HG03575 (cell line): Measurements from ENCODE around the gene NELFB.
A peak's percentile ranks its signal among the peaks of the same experiment; 100 is the strongest.

ENCODE experiments used
- ATAC-seq: cut with Tn5 transposase; IDR thresholded peaks from one replicate; pipeline ENCODE4 v1.9.1; 2021; ENCODE audit not compliant: unreplicated experiment, insufficient number of reproducible peaks, low FRiP score; ENCODE audit errors: extremely low read depth

Gene NELFB

GRCh38 chr9:137222190-137223077 is 32.7 kb upstream of the NELFB start, which contains the start of gene RNF208:
Gene RNF208, minus strand, starts transcription at chr9:137222240. Its CDS starts 1,028 bp downstream, at chr9:137221212.
- ATAC-seq, result no peak

GRCh38 chr9:137223078-137223970 is 31.8 kb upstream of the NELFB start:
- ATAC-seq, result peak; percentile 44

GRCh38 chr9:137224830-137225694 is 30.1 kb upstream of the NELFB start, which contains the start of gene CYSRT1:
Gene CYSRT1, plus strand, starts transcription at chr9:137225174. Its CDS starts 448 bp downstream, at chr9:137225622.
- ATAC-seq, result no peak

- ATAC-seq, result no peak
These were observed 29.3 kb upstream of the NELFB start for GRCh38 chr9:137225699-137226331.

- ATAC-seq, result no peak
These were observed 28.6 kb upstream of the NELFB start for GRCh38 chr9:137226338-137227053.

GRCh38 chr9:137227054-137227852 is 27.9 kb upstream of the NELFB start, which contains the start of gene RNF224:
Gene RNF224, plus strand, starts transcription at chr9:137227502. Its CDS starts 834 bp downstream, at chr9:137228336.
- no peak for ATAC-seq

GRCh38 chr9:137227853-137228505 is 27.1 kb upstream of the NELFB start:
- ATAC-seq, result no peak

GRCh38 chr9:137228506-137228967 is 26.6 kb upstream of the NELFB start:
- no peak for ATAC-seq

GRCh38 chr9:137228968-137229896 is 25.9 kb upstream of the NELFB start:
- no peak for ATAC-seq

- ATAC-seq, result no peak
These were observed 25.0 kb upstream of the NELFB start for GRCh38 chr9:137229903-137230704.

GRCh38 chr9:137230705-137231371 is 24.3 kb upstream of the NELFB start, which contains the start of gene SLC34A3:
Gene SLC34A3, plus strand, starts transcription at chr9:137230901. Its CDS starts 802 bp downstream, at chr9:137231703.
- ATAC-seq, result no peak

GRCh38 chr9:137231372-137232039 is 23.6 kb upstream of the NELFB start:
- no peak for ATAC-seq

- no peak for ATAC-seq
These were observed 23.0 kb upstream of the NELFB start for GRCh38 chr9:137232101-137232500.
